ENCODE results near the gene LUZP1. TPM values are rescaled to one million over a fixed set of nuclear protein-coding genes. Genes with fewer than 3 reads are reported as not detected.

LUZP1 gene
- total RNA-seq, 1 donor = 14.3 TPM

DNA sequence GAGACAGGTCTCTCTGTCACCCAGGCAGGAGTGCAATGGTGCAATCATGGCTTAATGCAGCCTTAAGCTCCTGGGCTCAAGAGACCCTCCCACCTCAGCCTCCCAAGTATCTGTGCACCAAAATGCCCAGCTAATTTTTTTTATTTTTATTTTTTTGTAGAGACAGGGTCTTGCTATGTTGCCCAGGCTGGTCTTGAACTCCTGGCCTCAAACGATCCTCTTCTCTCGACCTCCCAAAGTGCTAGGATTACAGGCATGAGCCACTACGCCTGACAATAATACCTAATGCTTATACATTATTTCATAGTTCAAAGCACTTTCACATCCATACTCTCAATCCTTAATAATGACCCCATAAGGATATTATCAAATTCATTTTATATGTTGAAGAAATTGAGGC lies 48.3 kb downstream of the LUZP1 start:
- no peak for DNase-seq (ENCODE audit: low read depth in 2 of 3, low spot score in 2 of 3)

DNA sequence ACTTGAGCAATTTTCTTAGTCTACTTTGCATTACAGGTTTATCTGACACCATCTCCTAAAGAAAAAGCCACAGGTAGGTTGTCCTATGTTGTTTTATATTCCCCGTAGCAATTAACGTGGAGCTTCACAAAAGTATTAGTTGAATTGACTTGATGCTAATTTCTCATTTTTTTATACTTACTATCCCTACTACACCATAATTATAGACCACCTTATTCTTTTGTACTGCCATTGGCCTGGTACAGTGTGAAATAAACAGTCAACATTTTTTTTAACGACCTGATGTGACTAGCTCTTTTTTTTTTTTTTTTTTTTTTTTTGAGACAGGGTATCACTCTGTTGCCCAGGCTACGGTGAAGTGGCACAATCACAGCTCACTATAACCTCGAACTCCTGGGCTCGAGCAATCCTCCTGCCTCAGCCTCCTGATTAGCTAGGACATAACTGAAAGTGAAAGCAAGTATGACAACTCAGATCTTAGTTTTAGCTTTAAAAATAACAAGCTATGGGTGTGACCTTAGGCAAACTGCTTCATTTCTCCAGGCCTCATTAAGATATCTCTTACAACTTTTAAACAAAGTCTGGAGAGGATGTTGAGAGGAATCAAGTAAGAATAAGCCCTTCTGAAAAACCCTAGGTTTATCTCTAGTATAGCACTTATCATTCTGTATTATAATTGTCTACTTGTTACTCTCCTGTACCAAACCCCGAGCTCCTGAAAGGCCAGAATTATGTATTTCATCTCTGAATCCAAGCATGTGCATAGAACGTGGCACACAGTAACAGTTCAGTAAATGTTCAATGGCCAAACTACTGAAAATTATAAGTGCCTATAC lies 49.5 kb downstream of the LUZP1 start:
- DNase-seq (ENCODE audit: low read depth in 2 of 3, low spot score in 2 of 3) = peak in 1 of 3 donors; percentile 72

GRCh38 chr1:23118407-23118806 lies 50.2 kb downstream of the LUZP1 start:
- DNase-seq (ENCODE audit: low read depth in 2 of 3, low spot score in 2 of 3) = no peak

- no peak for DNase-seq (ENCODE audit: low read depth in 2 of 3, low spot score in 2 of 3)
Observed at GRCh38 chr1:23116921-23117699, 51.5 kb downstream of the LUZP1 start.

- DNase-seq (ENCODE audit: low read depth in 2 of 3, low spot score in 2 of 3) = no peak
Observed at GRCh38 chr1:23116216-23116836, 52.3 kb downstream of the LUZP1 start.

DNA sequence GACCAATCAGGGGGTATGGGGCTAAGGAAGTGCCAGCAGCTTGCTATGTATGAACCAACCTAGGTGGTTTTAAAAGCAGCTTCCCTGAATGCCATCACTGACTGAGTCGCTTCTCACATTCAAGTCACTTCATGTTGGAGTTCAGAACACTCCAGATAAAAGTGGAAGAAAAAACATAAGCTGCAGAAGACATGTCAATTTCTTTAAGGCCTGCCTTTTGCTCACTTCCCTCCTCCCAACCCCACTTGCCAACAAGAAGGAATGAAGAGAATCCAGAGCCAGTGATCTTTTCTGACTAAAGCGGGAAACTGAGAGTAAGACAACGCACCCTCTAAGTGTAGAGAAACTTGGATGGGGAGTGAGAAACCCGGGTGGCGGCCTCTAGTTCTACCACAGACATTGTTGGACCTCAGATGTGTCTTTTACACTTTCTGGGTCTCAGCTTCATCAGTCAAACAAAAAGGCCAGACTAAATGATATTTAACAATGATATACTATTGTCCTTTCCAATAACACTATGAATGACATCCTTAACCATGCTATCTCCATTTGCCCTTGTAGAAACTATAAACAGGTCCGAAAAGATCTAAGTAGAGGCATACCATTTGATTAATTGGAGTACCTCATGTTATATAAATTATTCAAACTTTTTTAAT lies 54.1 kb downstream of the LUZP1 start:
- no peak for DNase-seq (ENCODE audit: low read depth in 2 of 3, low spot score in 2 of 3)

- no peak for DNase-seq (ENCODE audit: low read depth in 2 of 3, low spot score in 2 of 3)
Observed at GRCh38 chr1:23111600-23112535, 56.8 kb downstream of the LUZP1 start.

GRCh38 chr1:23110391-23110790 lies 58.3 kb downstream of the LUZP1 start:
- no peak for DNase-seq (ENCODE audit: low read depth in 2 of 3, low spot score in 2 of 3)

- no peak for DNase-seq (ENCODE audit: low read depth in 2 of 3, low spot score in 2 of 3)
Observed at GRCh38 chr1:23108918-23109533, 59.6 kb downstream of the LUZP1 start.

GRCh38 chr1:23103001-23103889 lies 65.4 kb downstream of the LUZP1 start:
- DNase-seq (ENCODE audit: low read depth in 2 of 3, low spot score in 2 of 3) = peak in 2 of 3 donors; percentile 52 to 58

DNA sequence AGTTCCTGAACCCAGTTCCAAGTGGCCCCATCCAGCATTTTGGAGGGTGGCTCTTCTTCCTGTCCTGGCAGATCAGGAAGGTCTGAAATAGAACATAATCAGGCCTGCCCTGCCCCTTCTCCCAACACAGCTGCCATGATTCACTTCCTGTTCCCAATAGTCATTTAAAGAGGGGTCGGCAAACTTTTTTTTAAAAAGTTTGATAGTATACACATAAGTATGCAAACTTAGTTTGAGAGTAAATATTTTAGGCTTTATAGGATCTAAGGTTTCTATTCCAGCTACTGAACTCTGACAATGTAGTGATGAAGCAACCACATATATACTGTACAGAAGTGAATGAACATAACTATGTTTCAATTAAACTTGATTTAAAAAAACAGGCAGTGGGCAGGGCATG lies 66.4 kb downstream of the LUZP1 start:
- no peak for DNase-seq (ENCODE audit: low read depth in 2 of 3, low spot score in 2 of 3)

GRCh38 chr1:23101887-23102286 lies 66.8 kb downstream of the LUZP1 start:
- no peak for DNase-seq (ENCODE audit: low read depth in 2 of 3, low spot score in 2 of 3)

GRCh38 chr1:23101101-23101827 lies 67.4 kb downstream of the LUZP1 start:
- DNase-seq (ENCODE audit: low read depth in 2 of 3, low spot score in 2 of 3) = no peak

GRCh38 chr1:23100074-23100748 lies 68.4 kb downstream of the LUZP1 start:
- peak in 2 of 3 donors; percentile 63 to 80 for DNase-seq (ENCODE audit: low read depth in 2 of 3, low spot score in 2 of 3)

GRCh38 chr1:23099171-23099536 lies 69.5 kb downstream of the LUZP1 start:
- DNase-seq (ENCODE audit: low read depth in 2 of 3, low spot score in 2 of 3) = no peak

- DNase-seq (ENCODE audit: low read depth in 2 of 3, low spot score in 2 of 3) = peak; percentile 49 to 84 (median 65)
Observed at GRCh38 chr1:23098463-23099170, 70.0 kb downstream of the LUZP1 start.

- DNase-seq (ENCODE audit: low read depth in 2 of 3, low spot score in 2 of 3) = no peak
Observed at GRCh38 chr1:23097316-23097715, 71.3 kb downstream of the LUZP1 start.

Data from hematopoietic multipotent progenitor cell (in vitro differentiated cells).